ENCODE data around the gene ASXL2.
"Not testable (repeated sequence)": the region's sequence is repeated elsewhere in the genome, so short reads cannot be mapped to it uniquely, and the experiment has no call there.

The ASXL2 gene

GRCh38 chr2:25878361-25879132 lies at the start of gene ASXL2:
ASXL2 (minus strand) TSS chr2:25878487; CDS start chr2:25878222, 265 bp downstream.
- peak; percentile 95 to 96 for DNase-seq (ENCODE audit: low read depth in 2 of 2)

- no peak for DNase-seq (ENCODE audit: low read depth in 2 of 2)
These were observed 48.9 kb upstream of the ASXL2 start for GRCh38 chr2:25926984-25927756.

DNA sequence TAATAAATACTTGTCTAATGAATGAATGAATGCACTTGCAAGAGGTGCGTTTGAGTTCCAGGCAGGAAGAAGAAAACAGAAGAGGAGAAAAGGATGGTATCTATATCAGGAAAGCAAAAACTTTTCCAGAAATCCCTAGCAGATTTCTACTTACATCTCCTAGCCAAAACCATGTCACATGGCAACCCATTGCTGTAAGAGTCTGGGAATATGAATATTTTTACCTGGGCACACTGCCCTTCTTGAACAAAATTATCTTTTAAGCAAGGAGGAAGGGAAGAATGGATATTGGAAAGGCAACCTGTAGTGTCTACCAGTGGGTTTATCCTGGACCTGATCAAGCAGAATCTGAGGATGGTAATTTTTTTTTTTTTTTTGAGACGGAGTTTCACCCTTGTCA lies 44.2 kb upstream of the ASXL2 start:
- DNase-seq (ENCODE audit: low read depth in 2 of 2), result no peak

DNA sequence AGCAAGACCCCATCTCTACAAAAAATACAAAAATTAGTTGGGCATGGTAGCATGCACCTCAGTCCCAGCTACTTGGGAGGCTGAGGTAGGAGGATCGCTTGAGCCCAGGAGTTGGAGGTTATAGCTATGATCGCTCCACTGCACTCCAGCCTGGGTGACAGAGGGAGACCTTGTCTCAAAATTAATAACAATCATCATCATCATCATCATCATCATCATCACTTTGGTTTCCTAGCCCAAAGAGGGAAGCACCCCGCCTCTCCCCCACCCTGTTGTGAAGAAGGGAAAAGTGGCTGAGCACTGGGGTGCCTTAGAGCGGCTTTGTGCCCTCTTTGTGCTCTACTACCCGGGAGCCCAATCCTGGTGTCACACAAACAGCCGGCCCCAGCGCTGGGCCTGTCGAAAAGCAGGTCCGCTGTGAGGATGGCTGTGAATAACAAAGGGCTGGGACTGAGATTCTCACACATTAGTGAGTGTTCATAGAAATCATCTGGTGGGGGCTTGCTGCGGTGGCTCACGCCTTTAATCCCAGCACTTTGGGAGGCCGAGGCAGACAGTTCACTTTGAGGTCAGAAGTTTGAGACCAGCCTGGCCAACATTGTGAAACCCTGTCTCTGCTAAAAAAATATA lies 42.6 kb upstream of the ASXL2 start:
- DNase-seq (ENCODE audit: low read depth in 2 of 2), result no peak

DNA sequence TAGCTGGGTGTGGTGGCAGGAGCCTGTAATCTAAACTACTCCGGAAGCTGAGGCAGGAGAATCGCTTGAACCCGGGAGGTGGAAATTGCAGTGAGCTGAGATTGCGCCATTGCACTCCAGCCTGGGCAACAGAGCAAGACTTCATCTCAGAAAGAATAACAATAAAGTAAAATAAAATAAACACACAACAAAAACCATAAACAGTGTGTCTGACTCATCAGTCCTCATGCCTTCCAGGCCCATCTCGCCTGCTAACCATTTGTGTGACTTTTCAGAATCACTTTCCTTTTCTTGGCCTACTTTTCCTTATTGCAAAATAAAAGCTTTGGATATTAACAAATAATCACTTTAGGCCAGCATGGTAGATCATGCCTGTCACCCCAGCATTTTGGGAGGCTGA lies 42.0 kb upstream of the ASXL2 start:
- DNase-seq (ENCODE audit: low read depth in 2 of 2), result no peak

GRCh38 chr2:25917832-25918231 lies 39.5 kb upstream of the ASXL2 start:
- DNase-seq (ENCODE audit: low read depth in 2 of 2), result no peak

DNA sequence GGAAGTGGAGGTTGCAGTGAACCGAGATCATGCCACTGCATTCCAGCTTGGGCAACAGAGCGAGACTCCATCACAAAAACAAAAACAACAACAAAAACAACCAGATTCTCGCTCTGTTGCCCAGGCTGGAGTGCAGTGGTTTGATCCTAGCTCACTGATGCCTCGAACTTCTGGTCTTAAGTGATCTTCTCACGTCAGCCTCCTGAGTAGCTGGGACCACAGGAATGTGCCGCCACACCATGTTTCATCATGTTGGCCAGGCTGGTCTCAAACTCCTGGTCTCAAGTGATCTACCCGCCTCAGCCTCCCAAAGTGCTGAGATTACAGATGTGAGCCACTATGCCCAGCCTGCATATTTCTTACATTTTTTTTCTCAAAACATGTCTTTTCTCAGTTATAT lies 39.1 kb upstream of the ASXL2 start:
- not testable (repeated sequence) for DNase-seq (ENCODE audit: low read depth in 2 of 2)

- DNase-seq (ENCODE audit: low read depth in 2 of 2), result peak; percentile 7 to 19
These were observed 37.9 kb upstream of the ASXL2 start for GRCh38 chr2:25915944-25916772.

- not testable (repeated sequence) for DNase-seq (ENCODE audit: low read depth in 2 of 2)
These were observed 37.1 kb upstream of the ASXL2 start for GRCh38 chr2:25915411-25915810.

DNA sequence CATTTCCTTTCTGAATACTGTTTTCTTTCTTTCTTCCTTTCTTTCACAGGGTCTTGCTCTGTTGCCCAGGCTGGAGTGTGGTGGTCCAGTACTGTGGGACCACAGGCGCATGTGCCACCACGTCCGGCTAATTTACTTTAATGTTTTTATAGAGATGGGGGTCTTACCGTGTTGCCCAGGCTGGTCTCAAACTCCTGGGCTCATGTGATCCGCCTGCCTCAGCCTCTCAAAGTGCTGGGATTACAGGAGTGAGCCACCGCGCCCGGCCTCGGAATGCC lies 35.3 kb upstream of the ASXL2 start:
- DNase-seq (ENCODE audit: low read depth in 2 of 2), result not testable (repeated sequence)

GRCh38 chr2:25912851-25913695 lies 34.8 kb upstream of the ASXL2 start:
- no peak for DNase-seq (ENCODE audit: low read depth in 2 of 2)

GRCh38 chr2:25909574-25909973 lies 31.3 kb upstream of the ASXL2 start:
- DNase-seq (ENCODE audit: low read depth in 2 of 2), result not testable (repeated sequence)

GRCh38 chr2:25905126-25905525 lies 26.8 kb upstream of the ASXL2 start:
- DNase-seq (ENCODE audit: low read depth in 2 of 2), result no peak

GRCh38 chr2:25903216-25903776 lies 25.0 kb upstream of the ASXL2 start:
- no peak for DNase-seq (ENCODE audit: low read depth in 2 of 2)

DNA sequence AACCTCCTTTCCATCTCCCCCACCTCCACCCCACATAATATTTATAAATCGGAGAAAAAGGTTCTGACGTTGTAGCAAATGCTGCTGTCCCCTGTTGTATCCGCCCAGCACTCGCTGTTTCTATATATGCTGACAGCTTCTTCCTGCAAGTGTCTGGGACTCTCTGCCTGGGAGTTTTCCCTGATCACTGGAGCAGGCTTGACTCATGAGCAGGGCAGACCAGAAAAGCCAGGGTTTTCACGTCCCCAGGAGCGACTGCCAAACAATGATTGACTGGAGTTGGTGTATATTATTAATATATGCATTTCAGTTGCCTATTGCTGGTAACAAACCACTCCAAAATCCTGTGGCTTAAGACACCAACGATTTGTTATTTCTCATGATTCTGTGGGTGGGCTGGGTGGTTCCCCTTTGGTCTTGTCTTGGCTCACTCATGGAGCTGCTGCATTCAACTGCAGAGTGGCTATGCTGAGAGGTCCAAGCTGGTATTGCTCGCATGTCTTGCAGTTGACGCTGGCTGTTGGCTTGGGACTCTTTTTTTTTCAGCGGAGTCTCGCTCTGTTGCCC lies 21.2 kb upstream of the ASXL2 start:
- DNase-seq (ENCODE audit: low read depth in 2 of 2), result no peak

GRCh38 chr2:25897506-25897905 lies 19.2 kb upstream of the ASXL2 start:
- no peak for DNase-seq (ENCODE audit: low read depth in 2 of 2)

- DNase-seq (ENCODE audit: low read depth in 2 of 2), result not testable (repeated sequence)
These were observed 18.0 kb upstream of the ASXL2 start for GRCh38 chr2:25896308-25896707.

DNA sequence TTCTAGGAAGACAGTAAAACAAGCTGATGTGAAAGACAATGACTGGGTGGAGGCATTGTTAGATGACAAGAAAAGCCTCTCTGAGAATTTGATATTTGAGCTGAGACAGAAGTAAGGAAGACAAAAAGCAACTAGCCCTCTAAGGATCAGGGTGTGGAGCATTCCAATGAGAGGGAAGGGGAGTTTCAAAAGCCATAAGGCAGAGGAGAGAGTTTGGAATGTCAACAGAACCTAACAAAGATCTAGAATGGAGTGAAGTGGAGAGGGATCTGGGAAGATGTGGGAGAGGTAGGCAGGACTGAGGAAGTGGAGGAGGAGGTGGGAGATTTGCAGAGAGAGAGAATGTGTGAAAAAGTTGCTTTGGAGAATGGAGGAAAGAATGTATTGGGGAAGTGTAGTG lies 17.3 kb upstream of the ASXL2 start:
- DNase-seq (ENCODE audit: low read depth in 2 of 2), result no peak

DNA sequence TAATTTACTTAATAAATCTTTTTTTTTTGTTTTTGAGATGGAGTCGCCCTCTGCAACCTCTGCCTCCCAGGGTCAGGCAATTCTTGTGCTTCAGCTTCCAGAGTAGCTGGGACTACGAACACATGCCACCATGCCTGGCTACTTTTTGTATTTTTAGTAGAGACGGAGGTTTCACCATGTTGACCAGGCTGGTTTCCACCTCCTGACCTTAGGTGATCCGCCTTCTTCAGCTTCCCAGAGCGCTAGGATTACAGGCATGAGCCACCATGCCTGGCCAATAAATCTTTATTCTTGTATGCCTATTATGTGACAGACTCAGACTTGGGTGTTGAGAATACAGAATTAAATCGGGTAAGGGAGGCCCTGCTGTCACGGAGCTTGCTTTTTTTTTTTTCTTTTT lies 16.7 kb upstream of the ASXL2 start:
- no peak for DNase-seq (ENCODE audit: low read depth in 2 of 2)

GRCh38 chr2:25894135-25894830 lies 16.0 kb upstream of the ASXL2 start:
- no peak for DNase-seq (ENCODE audit: low read depth in 2 of 2)

Data from activated CD4-positive, alpha-beta T cell treated with anti-CD3 and anti-CD28 coated beads for 24 hours (primary cell).